GM23338 (cell line): Measurements from ENCODE around the gene BCL2L15. TPM values are rescaled to one million over a fixed set of nuclear protein-coding genes. Genes with fewer than 3 reads are reported as not detected.

Source experiments
- ATAC-seq: fragments of 200-7000 bp; cut with Tn5 transposase; 3 replicates; pipeline ENCODE4 v1.9.1; 2020
- DNase-seq: peaks from one replicate; pipeline ENCODE4 v3.0.0-alpha.2; 2015; ENCODE audit warnings: low spot score
- H2AFZ ChIP-seq: fragments of 200-600 bp; sonication (generic); 2 replicates; pipeline ENCODE4 v1.8.0; 2016; ENCODE audit warnings: antibody characterized with exemption, mild to moderate bottlenecking, moderate library complexity
- H3F3A ChIP-seq: fragments of 200-600 bp; sonication (generic); replicated peaks from 2 replicates; pipeline ENCODE4 v1.8.0; 2017; ENCODE audit warnings: antibody characterized with exemption, mixed run types, low read depth
- H3K27ac ChIP-seq: fragments of 200-600 bp; sonication (generic); 2 replicates; pipeline ENCODE4 v1.6.1; 2016; ENCODE audit warnings: low read depth
- H3K27me3 ChIP-seq: fragments of 200-600 bp; sonication (generic); 2 replicates; pipeline ENCODE4 v1.8.0; 2016; ENCODE audit warnings: mild to moderate bottlenecking, mixed run types, moderate library complexity; ENCODE audit not compliant: insufficient read depth
- H3K36me3 ChIP-seq: fragments of 200-600 bp; sonication (generic); 2 replicates; pipeline ENCODE4 v1.8.0; 2016; ENCODE audit warnings: mild to moderate bottlenecking; ENCODE audit not compliant: insufficient read depth
- H3K4me1 ChIP-seq: fragments of 200-600 bp; sonication (generic); 2 replicates; pipeline ENCODE4 v1.8.0; 2016; ENCODE audit warnings: mild to moderate bottlenecking, moderate library complexity; ENCODE audit not compliant: insufficient read depth
- H3K4me2 ChIP-seq: fragments of 200-600 bp; sonication (generic); 2 replicates; pipeline ENCODE4 v1.7.1; 2017; ENCODE audit warnings: mixed run types
- H3K4me3 ChIP-seq: fragments of 200-600 bp; sonication (generic); 2 replicates; pipeline ENCODE4 v1.6.1; 2016; ENCODE audit warnings: mixed run types
- H3K79me2 ChIP-seq: fragments of 200-600 bp; sonication (generic); replicated peaks from 2 replicates; pipeline ENCODE4 v1.8.0; 2017; ENCODE audit warnings: mild to moderate bottlenecking; ENCODE audit not compliant: insufficient read depth
- H3K9me2 ChIP-seq: fragments of 200-600 bp; sonication (generic); 2 replicates; pipeline ENCODE4 v1.8.0; 2017; ENCODE audit not compliant: insufficient read depth
- H4K20me1 ChIP-seq: fragments of 200-600 bp; sonication (generic); replicated peaks from 2 replicates; pipeline ENCODE4 v1.8.0; 2017; ENCODE audit warnings: mild to moderate bottlenecking; ENCODE audit not compliant: insufficient read depth
- H3K27ac Mint-ChIP-seq: 2 replicates; pipeline ENCODE4 v1.8.0; 2020; ENCODE audit warnings: inconsistent platforms, mild to moderate bottlenecking, moderate library complexity, mixed read lengths
- H3K27me3 Mint-ChIP-seq: 3 replicates; pipeline ENCODE4 v1.8.0; 2022; ENCODE audit warnings: low read depth, mild to moderate bottlenecking, moderate library complexity, mixed read lengths, inconsistent platforms; ENCODE audit not compliant: insufficient read depth, poor library complexity
- H3K36me3 Mint-ChIP-seq: 3 replicates; pipeline ENCODE4 v1.8.0; 2021; ENCODE audit warnings: low read depth, mild to moderate bottlenecking, inconsistent platforms, moderate library complexity, mixed read lengths
- H3K4me1 Mint-ChIP-seq: 3 replicates; pipeline ENCODE4 v1.8.0; 2020; ENCODE audit warnings: mild to moderate bottlenecking, inconsistent platforms, mixed read lengths
- H3K4me3 Mint-ChIP-seq: 3 replicates; pipeline ENCODE4 v1.8.0; 2021; ENCODE audit warnings: moderate library complexity, mild to moderate bottlenecking, inconsistent platforms, mixed read lengths
- H3K9me3 Mint-ChIP-seq: 3 replicates; pipeline ENCODE4 v1.8.0; 2020; ENCODE audit warnings: moderate library complexity, mild to moderate bottlenecking, inconsistent platforms, mixed read lengths
- CREB1 ChIP-seq: fragments of 250-450 bp; sonication (Bioruptor Pico); IDR thresholded peaks from 2 replicates; pipeline ENCODE4 v1.5.0; 2020; ENCODE audit warnings: low read depth, mild to moderate bottlenecking, moderate library complexity
- EZH2 ChIP-seq: fragments of 200-600 bp; sonication (generic); IDR thresholded peaks from one replicate; pipeline ENCODE4 v1.8.0; 2017; ENCODE audit warnings: antibody characterized with exemption, mild to moderate bottlenecking, low read depth; ENCODE audit not compliant: unreplicated experiment
- EZH2phosphoT487 ChIP-seq: fragments of 200-600 bp; sonication (generic); IDR thresholded peaks from one replicate; pipeline ENCODE4 v1.8.1; 2018; ENCODE audit warnings: antibody characterized with exemption; ENCODE audit not compliant: unreplicated experiment
- NANOG ChIP-seq: IDR thresholded peaks from 2 replicates; pipeline ENCODE4 v1.6.1; 2016; ENCODE audit warnings: antibody characterized with exemption, borderline replicate concordance
- POLR2AphosphoS5 ChIP-seq: IDR thresholded peaks from 2 replicates; pipeline ENCODE4 v1.6.1; 2016; ENCODE audit warnings: antibody characterized with exemption, low read depth
- STAT1 ChIP-seq: IDR thresholded peaks from one replicate; pipeline ENCODE4 v1.6.1; 2016; ENCODE audit warnings: antibody characterized with exemption; ENCODE audit not compliant: unreplicated experiment
- ZNF114 ChIP-seq: fragments of 250-450 bp; sonication (Bioruptor Pico); IDR thresholded peaks from 2 replicates; pipeline ENCODE4 v1.5.0; 2020; ENCODE audit warnings: mild to moderate bottlenecking, moderate library complexity
- ZNF331 ChIP-seq: fragments of 250-450 bp; sonication (Bioruptor Pico); IDR thresholded peaks from 2 replicates; pipeline ENCODE4 v1.5.0; 2020; ENCODE audit warnings: low read depth, mild to moderate bottlenecking, moderate library complexity
- polyA plus RNA-seq: library from polyadenylated mRNA; unstranded; fragments of >200 nt; fragmentation: Nextera tagmentation; extraction: Ambion mirVana; gene quantifications from 2 replicates; pipeline ENCODE4 v1.2.1, GENCODE V29; 2016
- total RNA-seq: library from RNA; depleted of rRNA; stranded (reverse); fragments of >200 nt; shearing (Covaris generic); gene quantifications from 2 replicates; pipeline ENCODE4 v1.2.3, GENCODE V29; 2014
- TF ChIP-seq, protein P1 (sequence below): IDR thresholded peaks from one replicate; pipeline ENCODE4 v1.6.1; 2018; ENCODE audit warnings: antibody characterized with exemption; ENCODE audit not compliant: unreplicated experiment
- TF ChIP-seq, protein P2 (sequence below), 2 experiments: fragments of 200-600 bp in 1 of 2; sonication (generic) in 1 of 2; conservative IDR thresholded peaks; 2 replicates each; pipeline versions ENCODE4 v1.5.1 to v1.6.1; 2016 to 2017; ENCODE audit warnings: antibody characterized with exemption in 2 of 2, low read depth in 2 of 2, mild to moderate bottlenecking in 2 of 2, moderate library complexity in 1 of 2
- TF ChIP-seq, protein P3 (sequence below): IDR thresholded peaks from 2 replicates; pipeline ENCODE4 v1.6.1; 2016; ENCODE audit warnings: antibody characterized with exemption

The BCL2L15 gene
- total and polyA plus RNA-seq, 2 experiments from 2014 or later, result not detected

DNA sequence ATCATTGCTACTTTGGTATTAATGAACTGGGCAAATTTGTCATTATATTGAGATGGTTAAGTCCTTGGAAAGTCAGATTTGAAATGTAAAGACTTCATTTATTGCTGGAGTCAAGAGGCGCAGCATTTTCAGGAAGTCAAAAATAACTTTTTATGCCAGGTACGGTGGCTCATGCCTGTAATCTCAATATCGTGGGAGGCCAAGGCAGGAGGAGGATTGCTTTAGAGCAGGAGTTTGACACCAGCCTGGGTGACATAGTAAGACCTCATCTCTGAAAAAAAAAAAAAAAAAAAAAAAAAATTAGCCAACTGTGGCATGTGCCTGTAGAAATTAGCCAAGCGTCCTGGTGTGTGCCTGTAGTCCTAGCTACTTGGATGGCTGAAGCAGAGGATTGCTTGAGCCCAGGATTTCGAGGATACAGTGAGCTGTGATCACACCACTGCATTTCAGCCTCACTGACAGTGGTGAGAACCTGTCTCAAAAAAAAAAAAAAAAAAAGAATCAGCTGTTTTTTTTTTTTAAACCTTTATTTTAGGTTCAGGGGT, 47.2 kb upstream of the BCL2L15 start (continued):
- TF ChIP-seq, protein P1, sequence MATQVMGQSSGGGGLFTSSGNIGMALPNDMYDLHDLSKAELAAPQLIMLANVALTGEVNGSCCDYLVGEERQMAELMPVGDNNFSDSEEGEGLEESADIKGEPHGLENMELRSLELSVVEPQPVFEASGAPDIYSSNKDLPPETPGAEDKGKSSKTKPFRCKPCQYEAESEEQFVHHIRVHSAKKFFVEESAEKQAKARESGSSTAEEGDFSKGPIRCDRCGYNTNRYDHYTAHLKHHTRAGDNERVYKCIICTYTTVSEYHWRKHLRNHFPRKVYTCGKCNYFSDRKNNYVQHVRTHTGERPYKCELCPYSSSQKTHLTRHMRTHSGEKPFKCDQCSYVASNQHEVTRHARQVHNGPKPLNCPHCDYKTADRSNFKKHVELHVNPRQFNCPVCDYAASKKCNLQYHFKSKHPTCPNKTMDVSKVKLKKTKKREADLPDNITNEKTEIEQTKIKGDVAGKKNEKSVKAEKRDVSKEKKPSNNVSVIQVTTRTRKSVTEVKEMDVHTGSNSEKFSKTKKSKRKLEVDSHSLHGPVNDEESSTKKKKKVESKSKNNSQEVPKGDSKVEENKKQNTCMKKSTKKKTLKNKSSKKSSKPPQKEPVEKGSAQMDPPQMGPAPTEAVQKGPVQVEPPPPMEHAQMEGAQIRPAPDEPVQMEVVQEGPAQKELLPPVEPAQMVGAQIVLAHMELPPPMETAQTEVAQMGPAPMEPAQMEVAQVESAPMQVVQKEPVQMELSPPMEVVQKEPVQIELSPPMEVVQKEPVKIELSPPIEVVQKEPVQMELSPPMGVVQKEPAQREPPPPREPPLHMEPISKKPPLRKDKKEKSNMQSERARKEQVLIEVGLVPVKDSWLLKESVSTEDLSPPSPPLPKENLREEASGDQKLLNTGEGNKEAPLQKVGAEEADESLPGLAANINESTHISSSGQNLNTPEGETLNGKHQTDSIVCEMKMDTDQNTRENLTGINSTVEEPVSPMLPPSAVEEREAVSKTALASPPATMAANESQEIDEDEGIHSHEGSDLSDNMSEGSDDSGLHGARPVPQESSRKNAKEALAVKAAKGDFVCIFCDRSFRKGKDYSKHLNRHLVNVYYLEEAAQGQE, result no peak
- TF ChIP-seq POLR2AphosphoS5, result no peak
- TF ChIP-seq STAT1, result no peak

DNA sequence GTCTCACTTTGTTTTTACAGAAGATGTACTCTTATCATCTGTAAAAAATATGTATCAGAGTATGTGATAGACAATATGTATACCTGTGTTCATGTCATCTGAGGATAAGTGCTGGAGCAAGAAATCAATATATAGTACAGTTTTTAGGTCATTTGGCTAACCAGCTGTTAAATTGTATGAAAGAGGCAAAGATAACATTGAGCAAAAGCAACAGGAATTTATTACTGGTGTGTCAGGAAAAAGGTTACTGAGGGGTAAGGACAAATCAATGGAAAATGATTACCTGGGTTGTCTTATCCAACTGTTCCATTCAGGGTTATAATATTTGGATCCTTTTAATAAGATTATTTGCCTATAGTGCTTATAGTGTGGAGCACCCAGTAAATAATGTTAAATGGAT, 46.6 kb upstream of the BCL2L15 start:
- no peak overlapping the region for H3K4me3 ChIP-seq
- H3K27me3 ChIP-seq, result no peaks in the 10 kb centered on the region
- no peaks in the 10 kb centered on the region for H3K9me2 ChIP-seq
- peaks cover 28% of the 10 kb centered on the region for H4K20me1 ChIP-seq
- no peak overlapping the region for H2AFZ ChIP-seq
- ATAC-seq, result no peak
- no peak for DNase-seq
- no peak overlapping the region for H3K4me2 ChIP-seq
- H3K4me3 Mint-ChIP-seq, result no peak overlapping the region
- H3K9me3 Mint-ChIP-seq, result no peaks in the 10 kb centered on the region
- H3K27ac Mint-ChIP-seq, result no peak overlapping the region
- no peaks in the 10 kb centered on the region for H3F3A ChIP-seq
- peaks cover 2% of the 10 kb centered on the region for H3K27me3 Mint-ChIP-seq
- no peaks in the 10 kb centered on the region; the same call in 2 of the 3 replicates for H3K36me3 Mint-ChIP-seq
- no peak overlapping the region for H3K27ac ChIP-seq
- peaks cover 29% of the 10 kb centered on the region for H3K4me1 Mint-ChIP-seq
- H3K4me1 ChIP-seq, result peaks cover 24% of the 10 kb centered on the region
- no peaks in the 10 kb centered on the region for H3K36me3 ChIP-seq
- H3K79me2 ChIP-seq, result peaks cover 92% of the 10 kb centered on the region
- TF ChIP-seq ZNF331 (CRISPR knock-in tag), result no peak
- TF ChIP-seq EZH2, result no peak
- TF ChIP-seq STAT1, result no peak
- TF ChIP-seq, protein P2, sequence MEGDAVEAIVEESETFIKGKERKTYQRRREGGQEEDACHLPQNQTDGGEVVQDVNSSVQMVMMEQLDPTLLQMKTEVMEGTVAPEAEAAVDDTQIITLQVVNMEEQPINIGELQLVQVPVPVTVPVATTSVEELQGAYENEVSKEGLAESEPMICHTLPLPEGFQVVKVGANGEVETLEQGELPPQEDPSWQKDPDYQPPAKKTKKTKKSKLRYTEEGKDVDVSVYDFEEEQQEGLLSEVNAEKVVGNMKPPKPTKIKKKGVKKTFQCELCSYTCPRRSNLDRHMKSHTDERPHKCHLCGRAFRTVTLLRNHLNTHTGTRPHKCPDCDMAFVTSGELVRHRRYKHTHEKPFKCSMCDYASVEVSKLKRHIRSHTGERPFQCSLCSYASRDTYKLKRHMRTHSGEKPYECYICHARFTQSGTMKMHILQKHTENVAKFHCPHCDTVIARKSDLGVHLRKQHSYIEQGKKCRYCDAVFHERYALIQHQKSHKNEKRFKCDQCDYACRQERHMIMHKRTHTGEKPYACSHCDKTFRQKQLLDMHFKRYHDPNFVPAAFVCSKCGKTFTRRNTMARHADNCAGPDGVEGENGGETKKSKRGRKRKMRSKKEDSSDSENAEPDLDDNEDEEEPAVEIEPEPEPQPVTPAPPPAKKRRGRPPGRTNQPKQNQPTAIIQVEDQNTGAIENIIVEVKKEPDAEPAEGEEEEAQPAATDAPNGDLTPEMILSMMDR (conservative IDR thresholded peaks at IDR 0.05; ENCODE audit: low read depth in 2 of 2), result no peak
- no peak for TF ChIP-seq ZNF114 (CRISPR knock-in tag)
- no peak for TF ChIP-seq EZH2phosphoT487
- no peak for TF ChIP-seq NANOG
- no peak for TF ChIP-seq CREB1 (CRISPR knock-in tag)
- TF ChIP-seq, protein P1, result no peak
- TF ChIP-seq POLR2AphosphoS5, result no peak
- TF ChIP-seq, protein P3, sequence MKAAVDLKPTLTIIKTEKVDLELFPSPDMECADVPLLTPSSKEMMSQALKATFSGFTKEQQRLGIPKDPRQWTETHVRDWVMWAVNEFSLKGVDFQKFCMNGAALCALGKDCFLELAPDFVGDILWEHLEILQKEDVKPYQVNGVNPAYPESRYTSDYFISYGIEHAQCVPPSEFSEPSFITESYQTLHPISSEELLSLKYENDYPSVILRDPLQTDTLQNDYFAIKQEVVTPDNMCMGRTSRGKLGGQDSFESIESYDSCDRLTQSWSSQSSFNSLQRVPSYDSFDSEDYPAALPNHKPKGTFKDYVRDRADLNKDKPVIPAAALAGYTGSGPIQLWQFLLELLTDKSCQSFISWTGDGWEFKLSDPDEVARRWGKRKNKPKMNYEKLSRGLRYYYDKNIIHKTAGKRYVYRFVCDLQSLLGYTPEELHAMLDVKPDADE, result no peak
